RCC 7860 (cell line): Measurements from ENCODE around the gene HTT.
A peak's percentile ranks its signal among the peaks of the same experiment; 100 is the strongest.

Experiments used
- DNase-seq: peaks from one replicate; pipeline ENCODE4 v3.0.0-alpha.2; 2015; ENCODE audit warnings: low spot score
- FAIRE-seq: peaks from 2 replicates; lab custom pipeline; 2012; peaks lifted over from hg19 to GRCh38; lab: Jason Lieb, UNC

HTT gene

GRCh38 chr4:3197366-3198105 lies 123.1 kb downstream of the HTT start:
- FAIRE-seq, result no peak

GRCh38 chr4:3198906-3199305 lies 124.4 kb downstream of the HTT start:
- DNase-seq (no peak), FAIRE-seq (no peak)

More at GRCh38 chr4:3197366-3198105, 123.1 kb downstream of the HTT start:
- DNase-seq, result no peak

DNA sequence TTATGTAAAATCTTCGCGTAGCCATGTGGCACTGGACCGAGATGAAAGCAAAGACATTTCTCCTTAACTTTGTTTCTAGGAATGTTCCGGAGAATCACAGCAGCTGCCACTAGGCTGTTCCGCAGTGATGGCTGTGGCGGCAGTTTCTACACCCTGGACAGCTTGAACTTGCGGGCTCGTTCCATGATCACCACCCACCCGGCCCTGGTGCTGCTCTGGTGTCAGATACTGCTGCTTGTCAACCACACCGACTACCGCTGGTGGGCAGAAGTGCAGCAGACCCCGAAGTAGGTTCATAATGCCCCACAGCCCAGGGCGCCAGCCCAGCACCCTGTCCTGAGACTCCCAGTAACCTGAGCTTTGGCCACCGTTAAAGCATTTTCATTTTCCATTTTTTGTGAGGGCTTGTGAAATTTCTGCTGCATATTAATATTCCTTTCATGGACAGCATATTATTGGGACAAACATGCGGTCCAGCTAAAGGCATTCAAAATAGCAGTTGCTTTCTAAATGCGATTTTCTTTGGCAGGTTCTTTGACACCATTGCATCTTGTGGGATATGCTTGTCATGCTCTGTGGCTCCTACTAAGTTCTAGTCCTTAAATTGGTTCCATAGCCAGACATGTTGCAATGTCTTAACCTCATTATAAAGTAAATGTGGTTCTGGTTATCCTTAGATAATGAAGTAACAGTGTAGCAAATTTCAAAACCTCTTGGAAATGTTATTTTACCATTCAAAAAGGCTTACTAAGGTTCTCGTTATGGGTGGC lies 125.4 kb downstream of the HTT start:
- no peak for FAIRE-seq

DNA sequence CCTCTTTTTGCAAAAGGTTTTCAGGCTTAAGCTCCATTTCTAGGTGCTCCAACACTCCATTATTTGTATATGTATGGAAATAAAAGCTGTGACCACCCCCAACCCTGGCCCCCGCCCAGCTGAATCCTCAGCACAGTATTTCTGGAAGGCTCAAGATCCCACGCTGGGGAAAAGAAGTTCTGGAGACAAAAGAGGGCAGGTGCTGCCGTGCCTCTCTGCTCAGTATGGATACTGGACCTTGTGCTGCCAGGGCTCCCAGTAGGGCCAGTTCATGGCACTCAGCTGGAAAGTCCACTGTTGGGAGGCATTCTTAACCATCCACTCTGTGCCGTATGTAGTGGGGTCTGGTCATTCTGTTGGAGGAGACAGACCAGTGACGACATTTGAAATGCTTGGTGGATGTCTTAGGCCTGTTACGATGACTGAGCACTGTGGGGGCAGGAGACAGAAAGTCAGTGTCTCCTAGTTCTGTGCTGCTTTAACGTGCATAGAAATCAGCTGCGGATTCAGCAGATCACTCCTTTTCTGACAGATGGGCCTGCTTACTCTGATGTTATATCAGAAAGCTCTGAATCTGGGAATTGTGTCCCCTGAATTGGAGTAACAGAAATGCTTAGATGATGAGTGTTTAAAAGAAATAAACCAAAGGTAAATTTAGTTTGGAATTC lies 126.1 kb downstream of the HTT start:
- no peak for DNase-seq
- FAIRE-seq, result no peak

More for the DNA sequence above, 125.4 kb downstream of the HTT start:
- no peak for DNase-seq

- no peak for FAIRE-seq
- DNase-seq, result peak; percentile 28
Measured at GRCh38 chr4:3201718-3202702, 127.5 kb downstream of the HTT start.

GRCh38 chr4:3202836-3203820 lies 128.6 kb downstream of the HTT start:
- no peak for DNase-seq
- FAIRE-seq, result no peak

- no peak for DNase-seq
- FAIRE-seq, result no peak
Measured at GRCh38 chr4:3203971-3204431, 129.5 kb downstream of the HTT start.

- FAIRE-seq, result no peak
- no peak for DNase-seq
Measured at GRCh38 chr4:3205995-3206394, 131.5 kb downstream of the HTT start.

DNA sequence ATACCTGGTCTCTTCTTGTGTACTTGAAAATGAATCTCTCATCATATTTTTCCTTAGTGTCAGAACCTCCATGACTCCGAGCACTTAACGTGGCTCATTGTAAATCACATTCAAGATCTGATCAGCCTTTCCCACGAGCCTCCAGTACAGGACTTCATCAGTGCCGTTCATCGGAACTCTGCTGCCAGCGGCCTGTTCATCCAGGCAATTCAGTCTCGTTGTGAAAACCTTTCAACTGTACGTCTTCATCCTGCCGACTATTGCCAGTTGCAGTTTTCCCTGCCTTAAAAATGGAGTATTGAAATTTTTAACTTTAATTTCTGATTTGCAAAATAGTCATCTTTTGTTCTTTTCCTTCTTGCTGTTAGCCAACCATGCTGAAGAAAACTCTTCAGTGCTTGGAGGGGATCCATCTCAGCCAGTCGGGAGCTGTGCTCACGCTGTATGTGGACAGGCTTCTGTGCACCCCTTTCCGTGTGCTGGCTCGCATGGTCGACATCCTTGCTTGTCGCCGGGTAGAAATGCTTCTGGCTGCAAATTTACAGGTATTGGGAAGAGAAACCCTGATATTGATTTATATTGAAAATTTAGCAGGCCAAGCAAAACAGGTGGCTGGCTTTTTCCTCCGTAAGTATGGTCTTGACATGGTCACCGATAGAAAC lies 132.1 kb downstream of the HTT start:
- no peak for FAIRE-seq
- DNase-seq, result no peak

- no peak for DNase-seq
- FAIRE-seq, result no peak
Measured at GRCh38 chr4:3207531-3208037, 133.1 kb downstream of the HTT start.

- DNase-seq (no peak), FAIRE-seq (no peak)
Measured at GRCh38 chr4:3208826-3209225, 134.3 kb downstream of the HTT start.

DNA sequence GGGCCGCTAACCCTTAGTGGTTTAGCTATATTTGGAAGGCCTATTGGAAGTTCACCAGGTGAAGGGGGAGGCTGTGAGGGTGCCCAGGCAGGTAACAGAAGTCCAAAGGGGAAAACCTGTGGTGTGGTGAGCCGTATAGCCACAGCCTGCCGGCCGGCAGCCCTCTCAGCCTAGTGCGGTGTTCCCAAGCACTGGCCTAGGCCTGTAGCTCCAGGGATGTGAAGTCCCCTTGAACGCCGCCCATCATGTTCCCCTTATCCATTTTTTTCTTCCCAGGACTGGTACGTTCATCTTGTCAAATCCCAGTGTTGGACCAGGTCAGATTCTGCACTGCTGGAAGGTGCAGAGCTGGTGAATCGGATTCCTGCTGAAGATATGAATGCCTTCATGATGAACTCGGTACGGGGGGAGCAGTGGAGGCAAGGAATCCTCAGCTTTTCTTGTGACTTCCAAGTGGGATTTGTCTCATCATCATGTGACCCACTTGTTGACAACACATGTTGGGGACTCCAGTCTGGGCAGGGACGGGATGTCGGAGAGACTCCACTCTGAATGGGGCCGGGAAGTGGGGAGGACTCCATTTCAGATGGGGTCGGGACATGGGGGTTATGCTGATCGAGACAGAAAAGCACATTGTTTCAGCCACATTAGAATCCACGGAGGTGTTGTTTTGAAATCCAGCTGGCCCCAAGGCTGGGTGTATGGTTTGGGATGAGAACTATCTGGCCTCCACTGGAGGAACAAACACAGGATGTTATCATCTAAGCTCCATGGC lies 135.3 kb downstream of the HTT start:
- FAIRE-seq, result no peak

DNA sequence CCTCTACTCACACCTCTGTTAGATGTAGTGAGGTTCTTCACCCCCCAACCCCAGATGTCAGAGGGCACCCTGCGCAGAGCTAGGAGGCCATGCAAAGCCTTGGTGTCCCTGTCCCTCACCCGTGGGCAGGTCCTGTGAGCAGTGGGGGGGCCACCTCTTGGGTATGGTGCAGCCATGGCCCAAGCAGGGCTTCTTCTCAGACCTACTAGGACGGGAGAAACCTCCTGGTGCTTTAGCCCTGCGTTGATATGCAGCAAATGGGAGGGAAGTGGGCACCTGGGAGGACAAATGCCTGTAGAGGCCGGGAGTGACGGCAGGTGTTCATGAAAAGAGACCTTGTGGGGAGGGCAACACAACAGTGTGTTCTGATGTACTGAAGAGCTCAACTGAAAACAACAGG lies 136.0 kb downstream of the HTT start:
- DNase-seq (no peak), FAIRE-seq (no peak)

More for the DNA sequence above, 135.3 kb downstream of the HTT start:
- DNase-seq, result no peak

DNA sequence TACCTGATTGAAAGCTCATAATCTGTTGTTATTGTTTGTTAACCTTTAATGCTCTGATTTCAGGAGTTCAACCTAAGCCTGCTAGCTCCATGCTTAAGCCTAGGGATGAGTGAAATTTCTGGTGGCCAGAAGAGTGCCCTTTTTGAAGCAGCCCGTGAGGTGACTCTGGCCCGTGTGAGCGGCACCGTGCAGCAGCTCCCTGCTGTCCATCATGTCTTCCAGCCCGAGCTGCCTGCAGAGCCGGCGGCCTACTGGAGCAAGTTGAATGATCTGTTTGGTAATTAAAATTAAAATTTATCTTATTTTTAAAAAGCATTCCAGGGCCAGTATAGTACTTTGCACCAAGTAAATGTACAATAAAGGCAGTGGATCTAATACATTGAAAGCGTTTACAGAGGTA lies 137.4 kb downstream of the HTT start:
- no peak for DNase-seq
- FAIRE-seq, result no peak

DNA sequence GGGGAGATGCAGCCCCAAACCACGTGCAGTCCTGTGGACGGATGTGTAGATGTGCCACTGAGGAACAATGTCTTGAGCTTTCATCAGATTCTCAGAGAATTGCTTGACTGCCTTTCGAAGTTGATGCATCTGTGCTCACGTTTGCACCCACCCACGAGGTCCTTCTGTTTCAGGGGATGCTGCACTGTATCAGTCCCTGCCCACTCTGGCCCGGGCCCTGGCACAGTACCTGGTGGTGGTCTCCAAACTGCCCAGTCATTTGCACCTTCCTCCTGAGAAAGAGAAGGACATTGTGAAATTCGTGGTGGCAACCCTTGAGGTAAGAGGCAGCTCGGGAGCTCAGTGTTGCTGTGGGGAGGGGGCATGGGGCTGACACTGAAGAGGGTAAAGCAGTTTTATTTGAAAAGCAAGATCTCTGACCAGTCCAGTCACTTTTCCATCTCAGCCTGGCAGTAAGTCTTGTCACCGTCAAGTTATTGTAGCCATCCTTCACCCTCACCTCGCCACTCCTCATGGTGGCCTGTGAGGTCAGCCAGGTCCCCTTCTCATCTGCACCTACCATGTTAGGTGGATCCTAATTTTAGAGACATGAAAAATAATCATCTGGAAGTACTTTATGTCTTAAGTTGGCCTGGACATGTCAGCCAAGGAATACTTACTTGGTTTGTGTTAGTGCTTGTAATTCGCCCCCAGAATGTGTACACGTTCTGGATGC lies 138.1 kb downstream of the HTT start:
- FAIRE-seq, result no peak
- DNase-seq, result no peak

- no peak for FAIRE-seq
Measured at GRCh38 chr4:3213106-3213425, 138.6 kb downstream of the HTT start.

DNA sequence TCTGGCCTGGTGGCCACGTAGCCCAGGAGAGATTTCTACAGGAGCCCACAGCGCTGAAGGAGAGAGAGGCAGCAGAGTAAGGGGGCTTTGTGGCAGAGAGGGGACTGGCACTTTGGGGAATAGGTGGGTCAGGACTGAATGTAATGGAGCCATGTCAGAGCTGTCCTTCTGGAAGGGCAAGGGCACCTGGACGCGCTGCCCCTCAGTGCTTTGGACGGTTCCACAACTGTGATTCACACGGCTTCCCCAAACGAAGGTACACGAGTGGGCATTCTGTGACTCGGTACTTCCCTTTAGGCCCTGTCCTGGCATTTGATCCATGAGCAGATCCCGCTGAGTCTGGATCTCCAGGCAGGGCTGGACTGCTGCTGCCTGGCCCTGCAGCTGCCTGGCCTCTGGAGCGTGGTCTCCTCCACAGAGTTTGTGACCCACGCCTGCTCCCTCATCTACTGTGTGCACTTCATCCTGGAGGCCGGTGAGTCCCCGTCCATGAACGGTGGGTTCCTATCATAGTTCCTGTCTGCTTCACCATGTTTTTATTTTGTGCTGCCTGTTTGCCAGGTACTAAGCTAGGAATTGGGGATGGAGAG lies 139.3 kb downstream of the HTT start:
- FAIRE-seq, result no peak

More at GRCh38 chr4:3213106-3213425, 138.6 kb downstream of the HTT start:
- DNase-seq, result no peak

More for the DNA sequence above, 139.3 kb downstream of the HTT start:
- no peak for DNase-seq
